ENCODE data around the gene HELZ. TPM values are rescaled to one million over a fixed set of nuclear protein-coding genes. Genes with fewer than 3 reads are reported as not detected.

The HELZ gene
- total RNA-seq, 8 experiments from 2014 or later, result 22.0 to 106 (median 27.4) TPM

DNA sequence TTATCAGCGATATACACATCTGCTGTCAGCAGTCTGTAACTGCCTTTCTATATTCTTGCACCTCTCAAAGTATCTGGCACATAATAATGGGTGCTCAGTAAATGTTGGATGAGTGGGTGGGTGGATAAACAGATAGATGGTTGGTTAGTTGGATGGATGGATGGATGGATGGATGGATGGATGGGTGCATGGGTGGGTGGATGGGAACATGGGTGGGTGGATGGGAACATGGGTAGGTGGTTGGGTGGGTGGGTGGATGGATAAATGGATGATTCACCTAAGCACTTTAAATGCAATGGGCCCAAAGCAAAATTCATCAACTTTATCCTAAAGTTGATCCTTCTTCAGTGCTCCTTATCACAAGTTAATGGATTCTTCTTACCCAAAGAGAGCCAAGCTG, 48.6 kb downstream of the HELZ start:
- no peak for ATAC-seq (replicated peaks in 6 of 8)
- Histone ChIP-seq H3K4me1 (replicated peaks in 1 of 2) (no peaks in the 10 kb centered on the region), H3K27ac (no peak overlapping the region), H3K4me3 (no peak overlapping the region)
- WGBS, 10 experiments, result 100% methylated on average over 1 of the region's 1 CpG; no CpG with 5 or more reads in 8 of the 10 experiments
- in situ Hi-C loops (cut with MboI; ENCODE audit: low pct_unique_long_range_greater_than_20kb in 2 of 9, low sequenced_read_pairs in 9 of 9, unreplicated experiment in 9 of 9), result no loop called here

DNA sequence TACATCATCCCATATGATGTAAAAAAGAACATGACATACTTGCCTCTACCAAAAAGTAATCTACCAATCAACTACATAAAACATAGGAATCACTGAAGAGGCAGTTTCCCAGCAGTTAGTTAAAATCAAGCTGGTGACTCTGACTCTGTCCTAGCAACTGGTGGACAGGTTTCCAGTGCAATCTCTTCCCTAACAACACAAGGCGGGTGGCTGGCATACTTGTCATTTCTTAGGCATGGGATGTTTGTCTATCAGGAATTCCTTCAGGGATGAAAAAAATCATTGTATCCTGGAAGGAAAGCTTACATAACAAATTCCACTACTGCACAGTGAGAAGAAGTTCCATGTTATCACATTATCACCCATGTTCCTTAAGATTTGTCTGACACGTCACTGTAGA, 50.9 kb downstream of the HELZ start:
- H3K27ac ChIP-seq, result no peak overlapping the region

DNA sequence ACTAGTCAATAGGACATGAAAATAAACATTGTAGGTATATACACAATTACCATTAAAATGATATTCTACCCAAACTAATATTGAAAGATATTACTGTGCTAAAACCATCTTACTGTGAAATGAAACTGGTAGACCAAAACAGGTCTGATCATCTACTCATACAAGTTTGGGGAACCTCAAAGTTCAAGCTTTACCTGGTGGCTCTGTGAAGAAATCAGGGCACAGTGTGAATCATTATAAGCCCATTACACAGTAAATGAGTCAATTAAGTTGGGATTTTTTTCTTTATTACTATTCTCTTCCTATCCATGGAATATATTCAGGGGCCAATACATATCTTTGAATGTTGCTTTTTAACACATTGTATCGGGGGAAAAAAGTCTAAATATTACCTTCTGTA, 57.1 kb downstream of the HELZ start:
- in situ Hi-C loops (cut with MboI; ENCODE audit: low pct_unique_long_range_greater_than_20kb in 2 of 9, low sequenced_read_pairs in 9 of 9, unreplicated experiment in 9 of 9), result no loop called here
- no peak for ATAC-seq (replicated peaks in 6 of 8)
- Histone ChIP-seq H3K4me3 (no peak overlapping the region), H3K4me1 (replicated peaks in 1 of 2) (no peaks in the 10 kb centered on the region), H3K27ac (no peak overlapping the region)
- WGBS, 10 experiments, result 82 to 100% (median 100%) methylated on average over 1 of the region's 1 CpG; no CpG with 5 or more reads in 3 of the 10 experiments

More for the DNA sequence above, 50.9 kb downstream of the HELZ start:
- ATAC-seq (replicated peaks in 6 of 8), result peak in 3 of 8 experiments; percentile 32 to 91 (median 32)
- H3K4me1 ChIP-seq (replicated peaks in 1 of 2), result no peaks in the 10 kb centered on the region
- in situ Hi-C loops (cut with MboI; ENCODE audit: low pct_unique_long_range_greater_than_20kb in 2 of 9, low sequenced_read_pairs in 9 of 9, unreplicated experiment in 9 of 9), result no loop called here
- WGBS, 10 experiments, result 94 to 100% (median 100%) methylated on average over 1 to 2 of the region's 2 CpGs; no CpG with 5 or more reads in 1 of the 10 experiments
- no peak overlapping the region for H3K4me3 ChIP-seq

DNA sequence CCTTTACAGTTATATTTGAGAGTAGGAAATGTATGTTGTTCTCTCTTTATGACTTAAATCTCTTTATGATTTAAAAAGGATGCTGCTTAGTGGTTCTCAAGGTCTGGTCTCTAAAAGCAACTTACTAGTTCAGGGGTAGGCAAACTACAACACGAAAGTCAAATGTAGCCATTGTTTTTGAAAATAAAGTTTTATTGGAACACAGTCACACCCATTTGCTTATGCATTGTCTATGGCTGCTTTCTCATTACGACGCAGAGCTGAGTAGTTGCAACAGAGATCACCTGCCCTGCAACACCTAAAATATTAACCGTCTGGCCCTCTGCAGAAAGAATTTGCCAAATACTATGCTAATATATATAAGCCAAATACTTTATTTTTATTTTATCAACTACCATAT, 58.2 kb downstream of the HELZ start:
- ATAC-seq (replicated peaks in 6 of 8), result no peak
- no peak overlapping the region for H3K4me3 ChIP-seq
- in situ Hi-C loops (cut with MboI; ENCODE audit: low pct_unique_long_range_greater_than_20kb in 2 of 9, low sequenced_read_pairs in 9 of 9, unreplicated experiment in 9 of 9), result no loop called here
- WGBS, 10 experiments, result 80 to 100% (median 98%) methylated on average over 1 to 4 of the region's 4 CpGs
- H3K4me1 ChIP-seq (replicated peaks in 1 of 2), result no peaks in the 10 kb centered on the region
- H3K27ac ChIP-seq, result no peak overlapping the region

DNA sequence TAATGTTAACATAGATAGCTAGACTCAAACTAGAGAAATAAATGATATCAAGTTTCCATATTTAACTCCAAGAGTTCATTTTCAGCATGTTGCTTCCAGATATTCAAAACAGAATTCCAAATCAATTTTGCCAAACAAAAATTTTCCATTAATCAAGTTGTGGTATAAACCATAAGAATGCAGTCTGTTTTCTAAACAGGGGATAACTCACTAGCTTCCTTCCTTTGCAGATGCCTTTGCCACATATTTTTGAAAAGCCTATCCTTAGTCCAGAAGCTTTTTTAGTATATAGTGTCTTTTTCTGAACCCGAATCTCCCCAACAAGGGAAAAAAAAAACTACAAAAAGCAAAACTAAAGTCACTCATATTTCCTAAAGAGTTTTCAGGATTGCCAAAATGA, 61.5 kb downstream of the HELZ start:
- WGBS, 10 experiments, result 17 to 100% (median 90%) methylated on average over 1 of the region's 1 CpG
- in situ Hi-C loops (cut with MboI; ENCODE audit: low pct_unique_long_range_greater_than_20kb in 2 of 9, low sequenced_read_pairs in 9 of 9, unreplicated experiment in 9 of 9), result no loop called here
- no peak overlapping the region for H3K4me3 ChIP-seq
- no peak overlapping the region for H3K27ac ChIP-seq
- no peak for ATAC-seq (replicated peaks in 6 of 8)
- no peaks in the 10 kb centered on the region for H3K4me1 ChIP-seq (replicated peaks in 1 of 2)

DNA sequence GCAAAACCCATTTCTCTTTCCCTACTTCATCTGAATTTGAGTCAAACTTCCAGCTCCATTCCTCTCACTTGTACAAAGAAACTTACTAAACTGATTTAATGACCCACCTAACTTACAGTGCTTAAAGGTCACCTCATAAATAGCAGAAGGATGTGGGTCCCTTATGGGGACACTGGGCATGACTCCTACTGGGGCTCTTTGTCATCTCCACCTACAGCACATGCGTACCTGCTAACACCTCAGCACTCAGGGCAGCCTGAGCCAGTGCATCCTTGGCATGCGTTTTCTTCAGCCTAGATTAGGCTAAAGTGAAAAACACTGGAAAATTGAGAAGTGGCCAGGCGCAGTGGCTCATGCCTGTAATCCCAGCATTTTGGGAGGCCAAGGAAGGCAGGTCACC, 63.2 kb downstream of the HELZ start:
- Histone ChIP-seq H3K27ac (no peak overlapping the region), H3K4me1 (replicated peaks in 1 of 2) (no peaks in the 10 kb centered on the region), H3K4me3 (no peak overlapping the region)
- ATAC-seq (replicated peaks in 6 of 8), result no peak
- 86 to 100% (median 100%) methylated on average over 1 to 3 of the region's 3 CpGs; no CpG with 5 or more reads in 3 of the 10 experiments for WGBS, 10 experiments
- in situ Hi-C loops (cut with MboI; ENCODE audit: low pct_unique_long_range_greater_than_20kb in 2 of 9, low sequenced_read_pairs in 9 of 9, unreplicated experiment in 9 of 9), result no loop called here

DNA sequence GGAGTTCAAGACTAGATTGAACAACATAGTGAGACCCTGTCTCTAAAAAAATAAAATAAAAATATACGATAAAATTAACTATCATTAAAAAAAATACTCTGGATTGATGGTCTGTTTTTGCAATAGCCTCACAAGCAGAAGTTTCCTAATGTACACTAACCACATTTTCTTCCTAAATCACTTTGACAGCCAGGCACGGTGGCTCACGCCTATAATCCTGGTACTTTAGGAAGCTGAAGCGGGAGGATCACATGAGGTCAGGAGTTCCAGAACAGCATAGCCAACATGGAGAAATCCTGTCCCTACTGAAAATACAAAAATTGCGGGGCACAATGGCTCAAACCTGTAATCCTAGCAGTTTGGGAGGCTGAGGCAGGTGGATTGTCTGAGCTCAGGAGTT, 64.7 kb downstream of the HELZ start:
- Histone ChIP-seq H3K27ac (no peak overlapping the region), H3K4me3 (no peak overlapping the region), H3K4me1 (replicated peaks in 1 of 2) (no peaks in the 10 kb centered on the region)
- ATAC-seq (replicated peaks in 6 of 8), result no peak
- WGBS, 10 experiments, result 33 to 100% (median 88%) methylated on average over 1 to 5 of the region's 5 CpGs; no CpG with 5 or more reads in 1 of the 10 experiments
- in situ Hi-C loops (cut with MboI; ENCODE audit: low pct_unique_long_range_greater_than_20kb in 2 of 9, low sequenced_read_pairs in 9 of 9, unreplicated experiment in 9 of 9), result no loop called here

DNA sequence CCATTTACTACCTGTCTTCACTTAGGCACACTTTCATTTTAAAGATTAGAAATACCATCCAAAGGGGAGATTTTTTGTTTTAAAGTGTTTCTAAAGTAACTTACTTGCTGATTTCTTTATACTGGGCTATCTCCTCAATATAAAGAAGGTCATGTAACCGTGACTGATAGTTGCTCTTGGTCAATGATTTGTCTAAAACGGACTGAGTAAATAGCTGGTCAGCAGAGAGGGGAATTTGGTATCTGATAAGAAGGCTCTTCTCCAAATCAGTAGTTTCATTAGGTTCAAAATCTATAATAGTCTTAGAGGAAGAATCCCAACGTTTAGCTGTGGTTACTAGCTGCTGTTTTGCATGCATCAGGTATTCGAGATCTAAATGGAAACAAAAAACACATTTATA, 66.4 kb downstream of the HELZ start:
- Histone ChIP-seq H3K27ac (no peak overlapping the region), H3K4me1 (replicated peaks in 1 of 2) (no peaks in the 10 kb centered on the region), H3K4me3 (no peak overlapping the region)
- in situ Hi-C loops (cut with MboI; ENCODE audit: low pct_unique_long_range_greater_than_20kb in 2 of 9, low sequenced_read_pairs in 9 of 9, unreplicated experiment in 9 of 9), result no loop called here
- 54 to 94% (median 90%) methylated on average over 1 to 4 of the region's 4 CpGs for WGBS, 10 experiments
- no peak for ATAC-seq (replicated peaks in 6 of 8)

DNA sequence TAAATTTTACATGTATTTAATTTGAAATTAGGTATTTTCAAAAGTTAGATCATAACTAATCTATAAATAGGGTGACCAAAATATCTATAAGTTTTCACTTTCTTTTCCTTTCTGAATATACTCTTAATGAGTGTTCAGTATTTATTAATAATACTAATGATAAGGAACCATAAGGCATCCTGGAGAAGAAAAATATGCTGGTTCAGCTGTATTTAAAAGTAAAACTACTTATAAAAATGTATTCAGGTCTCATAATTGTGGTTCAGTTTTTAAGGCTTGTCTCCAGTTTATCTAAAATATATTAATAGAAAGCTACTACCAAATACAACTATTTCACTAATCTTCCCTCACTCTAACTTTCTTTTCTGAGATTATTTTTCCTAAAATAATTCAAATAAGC, 67.3 kb downstream of the HELZ start:
- Histone ChIP-seq H3K4me3 (no peak overlapping the region), H3K4me1 (replicated peaks in 1 of 2) (no peaks in the 10 kb centered on the region), H3K27ac (no peak overlapping the region)
- in situ Hi-C loops (cut with MboI; ENCODE audit: low pct_unique_long_range_greater_than_20kb in 2 of 9, low sequenced_read_pairs in 9 of 9, unreplicated experiment in 9 of 9), result no loop called here
- ATAC-seq (replicated peaks in 6 of 8), result no peak

DNA sequence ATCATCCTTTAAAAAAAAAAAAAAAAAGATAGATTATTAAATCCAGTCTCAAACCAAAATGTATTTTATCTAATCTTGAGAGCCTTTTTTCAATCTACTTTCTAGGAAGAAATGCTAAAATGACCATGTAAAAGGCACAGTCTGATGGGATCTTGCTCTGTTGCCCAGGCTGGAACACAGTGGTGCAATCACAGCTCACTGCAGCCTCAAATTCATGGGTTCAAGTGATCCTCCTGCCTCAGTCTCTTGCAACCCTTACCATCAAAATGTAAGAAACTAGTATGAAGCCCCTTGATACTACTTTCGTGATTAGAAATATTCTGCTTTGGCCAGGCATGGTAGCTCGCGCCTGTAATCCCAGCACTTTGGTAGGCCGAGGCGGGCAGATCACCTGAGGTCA, 70.8 kb downstream of the HELZ start:
- no peaks in the 10 kb centered on the region for H3K4me1 ChIP-seq (replicated peaks in 1 of 2)
- H3K4me3 ChIP-seq, result no peak overlapping the region
- 80 to 100% (median 100%) methylated on average over 1 to 5 of the region's 5 CpGs; no CpG with 5 or more reads in 4 of the 10 experiments for WGBS, 10 experiments
- in situ Hi-C loops (cut with MboI; ENCODE audit: low pct_unique_long_range_greater_than_20kb in 2 of 9, low sequenced_read_pairs in 9 of 9, unreplicated experiment in 9 of 9), result no loop called here
- H3K27ac ChIP-seq, result no peak overlapping the region
- no peak for ATAC-seq (replicated peaks in 6 of 8)

DNA sequence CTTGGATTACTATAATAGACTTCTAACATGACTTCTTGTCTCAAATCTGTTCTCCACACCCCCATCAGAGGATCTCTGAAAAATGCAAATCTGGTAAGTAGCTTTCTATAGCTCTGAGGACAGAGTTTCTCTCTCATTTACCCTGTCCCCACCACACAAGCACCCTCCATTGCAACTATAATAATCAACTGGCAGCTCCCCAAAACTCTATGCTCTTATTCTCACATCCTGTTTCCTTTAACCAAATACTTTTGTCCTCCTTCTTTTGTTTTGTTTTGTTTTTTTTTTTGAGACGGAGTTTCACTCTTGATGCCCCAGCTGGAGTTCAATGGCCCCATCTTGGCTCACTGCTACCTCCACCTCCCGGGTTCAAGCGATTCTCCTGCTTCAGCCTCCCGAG, 73.4 kb downstream of the HELZ start:
- 96 to 100% (median 100%) methylated on average over 1 to 4 of the region's 4 CpGs; no CpG with 5 or more reads in 1 of the 10 experiments for WGBS, 10 experiments
- ATAC-seq (replicated peaks in 6 of 8), result no peak
- in situ Hi-C loops (cut with MboI; ENCODE audit: low pct_unique_long_range_greater_than_20kb in 2 of 9, low sequenced_read_pairs in 9 of 9, unreplicated experiment in 9 of 9), result no loop called here

DNA sequence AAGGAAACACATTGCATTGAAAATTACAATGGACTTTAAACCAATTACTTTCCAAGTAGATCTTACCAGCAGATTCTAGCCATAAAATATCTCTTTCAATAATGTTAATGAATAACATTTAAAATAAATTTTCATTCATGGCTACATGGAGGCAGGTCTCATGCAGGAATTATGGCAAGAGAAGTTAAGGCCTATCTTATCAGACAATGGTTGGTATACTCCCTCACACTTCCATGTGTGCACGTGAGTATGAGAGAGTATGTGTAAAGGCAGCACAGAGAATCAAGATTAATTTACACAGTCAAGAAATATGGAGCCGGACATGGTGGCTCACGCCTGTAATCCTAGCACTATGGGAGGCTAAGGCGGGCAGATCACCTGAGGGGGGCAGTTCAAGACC, 76.5 kb downstream of the HELZ start:
- WGBS, 10 experiments, result 80 to 100% (median 100%) methylated on average over 1 to 3 of the region's 4 CpGs; no CpG with 5 or more reads in 3 of the 10 experiments
- no peak for ATAC-seq (replicated peaks in 6 of 8)
- peaks cover 4 to 7% of the 10 kb centered on the region in 2 donors for H3K4me1 ChIP-seq (replicated peaks in 1 of 2)
- in situ Hi-C loops (cut with MboI; ENCODE audit: low pct_unique_long_range_greater_than_20kb in 2 of 9, low sequenced_read_pairs in 9 of 9, unreplicated experiment in 9 of 9), result no loop called here
- H3K27ac ChIP-seq, result no peak overlapping the region
- no peak overlapping the region for H3K4me3 ChIP-seq

More for the DNA sequence above, 73.4 kb downstream of the HELZ start:
- H3K4me3 ChIP-seq, result no peak overlapping the region
- H3K27ac ChIP-seq, result no peak overlapping the region
- no peaks in the 10 kb centered on the region for H3K4me1 ChIP-seq (replicated peaks in 1 of 2)

DNA sequence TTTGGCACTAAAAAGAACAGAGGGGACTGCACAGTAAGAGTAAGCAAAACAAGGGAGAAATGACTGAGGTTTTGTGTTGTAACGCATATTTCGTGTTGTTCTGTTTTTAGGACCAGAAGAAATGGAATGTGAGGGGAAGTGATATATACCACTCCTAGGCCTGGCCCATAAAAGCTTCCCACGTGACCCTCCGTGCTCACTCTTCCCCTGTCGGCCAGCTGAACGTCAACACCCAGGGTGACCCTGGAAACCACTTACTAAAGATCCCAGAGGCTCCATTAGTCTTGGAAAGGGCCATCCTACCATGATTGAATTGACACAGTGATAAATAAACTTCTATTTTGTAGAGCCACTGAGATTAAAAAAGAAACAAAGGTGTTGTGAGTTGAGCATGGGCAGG, 79.8 kb downstream of the HELZ start:
- peak in 3 of 8 experiments; percentile 29 to 78 (median 60) for ATAC-seq (replicated peaks in 6 of 8)
- in situ Hi-C loops (cut with MboI; ENCODE audit: low pct_unique_long_range_greater_than_20kb in 2 of 9, low sequenced_read_pairs in 9 of 9, unreplicated experiment in 9 of 9), result no loop called here
- Histone ChIP-seq H3K27ac (peak overlapping the region; percentile 0 to 28), H3K4me1 (replicated peaks in 1 of 2) (peaks cover 4 to 7% of the 10 kb centered on the region in 2 donors), H3K4me3 (no peak overlapping the region)
- 40 to 93% (median 75%) methylated on average over 2 to 5 of the region's 6 CpGs; no CpG with 5 or more reads in 1 of the 10 experiments for WGBS, 10 experiments

DNA sequence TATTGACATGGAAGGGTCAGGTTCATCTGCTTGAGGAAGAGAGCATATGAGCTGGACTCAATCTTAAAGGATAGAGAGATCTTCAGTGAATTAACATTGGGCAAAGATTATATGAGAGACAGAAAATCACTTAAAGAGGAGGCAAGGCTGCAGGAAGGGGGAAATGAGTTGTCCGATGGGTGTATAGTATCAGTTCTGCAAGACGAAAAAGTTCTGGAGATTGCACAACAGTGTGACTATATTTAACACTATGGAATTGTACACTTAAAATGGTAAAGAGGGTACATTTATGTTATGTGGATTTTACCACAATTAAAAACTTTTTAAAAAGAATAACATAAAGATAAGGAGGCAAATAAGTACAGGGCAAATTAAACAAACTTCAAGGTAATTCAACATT, 80.7 kb downstream of the HELZ start:
- WGBS, 10 experiments, result 77 to 100% (median 93%) methylated on average over 1 to 2 of the region's 2 CpGs; no CpG with 5 or more reads in 1 of the 10 experiments
- in situ Hi-C loops (cut with MboI; ENCODE audit: low pct_unique_long_range_greater_than_20kb in 2 of 9, low sequenced_read_pairs in 9 of 9, unreplicated experiment in 9 of 9), result no loop called here
- Histone ChIP-seq H3K4me3 (no peak overlapping the region), H3K27ac (no peak overlapping the region), H3K4me1 (replicated peaks in 1 of 2) (peaks cover 4 to 7% of the 10 kb centered on the region in 2 donors)
- no peak for ATAC-seq (replicated peaks in 6 of 8)

All from motor neuron (in vitro differentiated cells).